HL-60 (cell line): Measurements from ENCODE around the gene TAF4B.

ENCODE experiments used
- CTCF ChIP-seq: IDR thresholded peaks from one replicate; pipeline ENCODE4 v1.5.1; 2011; ENCODE audit warnings: low read length, control low read depth, inconsistent platforms; ENCODE audit not compliant: insufficient read depth
- GABPA ChIP-seq: IDR thresholded peaks from 2 replicates; pipeline ENCODE4 v1.6.1; 2012; ENCODE audit warnings: low read depth
- POLR2AphosphoS5 ChIP-seq: IDR thresholded peaks from 2 replicates; pipeline ENCODE4 v1.6.1; 2012; ENCODE audit warnings: low read depth
- REST ChIP-seq: IDR thresholded peaks from 2 replicates; pipeline ENCODE4 v1.6.1; 2012; ENCODE audit warnings: low read depth; ENCODE audit not compliant: insufficient replicate concordance
- SPI1 ChIP-seq: IDR thresholded peaks from 2 replicates; pipeline ENCODE4 v1.6.1; 2012; ENCODE audit warnings: low read depth, mild to moderate bottlenecking, borderline replicate concordance

GRCh38 chr18:26386441-26386840 lies 160.2 kb downstream of the TAF4B start:
- TF ChIP-seq CTCF (no peak), GABPA (no peak), REST (no peak), POLR2AphosphoS5 (no peak), SPI1 (no peak)
